PC-9 (cell line): Measurements from ENCODE around the gene C14orf93. TPM values are rescaled to one million over a fixed set of nuclear protein-coding genes. Genes with fewer than 3 reads are reported as not detected.

Experiments
- BruUV-seq: library from RNA; stranded (reverse); fragments of 400-500 nt; replicated peaks from 2 replicates; lab custom pipeline; 2021; lab: Mats Ljungman, UMichigan
- CTCF ChIA-PET: fragments of 300-600 bp; sonication (Branson Sonifier 250); formaldehyde crosslinking; loops from one replicate; lab custom pipeline; 2022; ENCODE audit warnings: antibody characterized with exemption; lab: Charles Lee
- POLR2A ChIA-PET: fragments of 300-600 bp; sonication (Branson Sonifier 250); formaldehyde crosslinking; loops from one replicate; lab custom pipeline; 2022; ENCODE audit warnings: antibody characterized with exemption; ENCODE audit not compliant: unreplicated experiment; lab: Charles Lee
- DNase-seq, 2 experiments: peaks; one replicate each; pipeline versions ENCODE4 v3.0.0 to v3.0.0-alpha.2; 2015 to 2022; ENCODE audit warnings: mixed read lengths in 1 of 2
- H2AFZ ChIP-seq: fragments of 200-600 bp; sonication (generic); 2 replicates; pipeline ENCODE4 v1.8.1; 2017; ENCODE audit warnings: antibody characterized with exemption
- H3F3A ChIP-seq: fragments of 200-600 bp; sonication (generic); 2 replicates; pipeline ENCODE4 v1.8.1; 2017; ENCODE audit warnings: antibody characterized with exemption, mild to moderate bottlenecking, low read depth; ENCODE audit not compliant: insufficient read depth
- H3K27ac ChIP-seq: fragments of 200-600 bp; sonication (generic); 2 replicates; pipeline ENCODE4 v1.6.1; 2016; ENCODE audit warnings: mixed run types
- H3K27me3 ChIP-seq: fragments of 200-600 bp; sonication (generic); 2 replicates; pipeline ENCODE4 v1.6.1; 2016; ENCODE audit warnings: low read depth, mixed run types; ENCODE audit not compliant: insufficient read depth
- H3K36me3 ChIP-seq: fragments of 200-600 bp; sonication (generic); 2 replicates; pipeline ENCODE4 v1.6.1; 2016; ENCODE audit warnings: low read depth, mixed run types
- H3K4me1 ChIP-seq: fragments of 200-600 bp; sonication (generic); replicated peaks from 2 replicates; pipeline ENCODE4 v1.6.1; 2016; ENCODE audit warnings: mixed run types; ENCODE audit not compliant: insufficient read depth
- H3K4me2 ChIP-seq: fragments of 200-600 bp; sonication (generic); 2 replicates; pipeline ENCODE4 v1.6.1; 2017; ENCODE audit warnings: mixed run types
- H3K4me3 ChIP-seq: fragments of 200-600 bp; sonication (generic); 2 replicates; pipeline ENCODE4 v1.6.1; 2016; ENCODE audit warnings: mixed run types
- H3K79me2 ChIP-seq: fragments of 200-600 bp; sonication (generic); 2 replicates; pipeline ENCODE4 v1.6.1; 2017; ENCODE audit warnings: low read depth, mixed run types
- H3K9me2 ChIP-seq: fragments of 200-600 bp; sonication (generic); 2 replicates; pipeline ENCODE4 v1.8.1; 2017; ENCODE audit warnings: mild to moderate bottlenecking; ENCODE audit not compliant: insufficient read depth
- H3K9me3 ChIP-seq: fragments of 200-600 bp; sonication (generic); 2 replicates; pipeline ENCODE4 v1.8.1; 2016; ENCODE audit warnings: low read depth; ENCODE audit not compliant: insufficient read depth
- H4K20me1 ChIP-seq: fragments of 200-600 bp; sonication (generic); 2 replicates; pipeline ENCODE4 v1.8.1; 2017; ENCODE audit not compliant: insufficient read depth
- EZH2 ChIP-seq: fragments of 200-600 bp; sonication (generic); IDR thresholded peaks from 2 replicates; pipeline ENCODE4 v1.8.0; 2017; ENCODE audit warnings: antibody characterized with exemption, low read depth
- intact Hi-C: fragments of 100-400 bp; cut with micrococcal nuclease; formaldehyde crosslinking; loops from one replicate; pipeline ENCODE4 v1.10.0; 2022; ENCODE audit not compliant: unreplicated experiment
- total RNA-seq: library from RNA; stranded (reverse); gene quantifications from 2 replicates; pipeline ENCODE4 v1.2.3, GENCODE V29; 2021
- TF ChIP-seq, protein P1 (sequence below): fragments of 200-600 bp; sonication (generic); conservative IDR thresholded peaks from 2 replicates; pipeline ENCODE4 v1.6.1; 2017; ENCODE audit warnings: mixed run types, antibody characterized with exemption, mild to moderate bottlenecking, moderate library complexity

The C14orf93 gene
- total RNA-seq, 1 experiment from 2014 or later, result 13.9 TPM

DNA sequence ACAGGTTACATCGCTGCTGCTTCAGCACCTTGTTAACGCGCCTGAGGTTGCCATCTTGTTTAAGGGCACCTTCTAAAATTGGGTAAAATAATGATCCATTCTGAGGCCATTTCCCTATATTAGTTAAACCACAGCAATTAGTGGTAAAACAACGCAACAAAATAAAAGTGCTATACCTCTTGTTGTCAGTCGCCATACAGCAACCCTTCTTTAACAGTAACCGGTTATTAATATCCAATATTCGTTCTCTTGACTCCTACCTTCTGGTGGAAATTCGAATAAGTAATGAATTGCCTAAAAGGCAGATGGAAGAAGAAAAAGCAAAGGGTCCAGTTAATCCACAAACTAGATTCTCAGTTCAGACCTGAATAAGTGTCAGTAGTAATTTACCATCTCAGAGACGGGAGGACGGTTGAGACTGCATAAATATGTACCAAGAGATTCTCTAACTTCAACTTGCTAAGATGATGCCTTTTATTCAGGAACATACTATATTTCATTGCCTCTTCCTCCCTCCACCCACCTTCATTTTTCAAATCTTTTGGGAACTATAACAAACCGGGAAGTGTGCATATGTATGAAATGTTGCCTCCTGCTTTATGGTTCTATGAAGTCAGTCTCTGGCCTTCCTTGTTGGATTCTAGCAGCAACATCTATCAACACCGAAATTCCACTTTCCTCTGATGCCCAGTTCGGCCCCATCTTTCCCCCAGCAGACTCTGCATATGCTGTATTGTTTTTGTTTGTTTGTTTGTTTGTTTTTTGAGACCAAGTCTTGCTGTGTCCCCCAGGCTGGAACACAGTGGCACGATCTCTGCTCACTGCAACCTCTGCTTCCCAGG lies 25.6 kb upstream of the C14orf93 start:
- TF ChIP-seq, protein P1, sequence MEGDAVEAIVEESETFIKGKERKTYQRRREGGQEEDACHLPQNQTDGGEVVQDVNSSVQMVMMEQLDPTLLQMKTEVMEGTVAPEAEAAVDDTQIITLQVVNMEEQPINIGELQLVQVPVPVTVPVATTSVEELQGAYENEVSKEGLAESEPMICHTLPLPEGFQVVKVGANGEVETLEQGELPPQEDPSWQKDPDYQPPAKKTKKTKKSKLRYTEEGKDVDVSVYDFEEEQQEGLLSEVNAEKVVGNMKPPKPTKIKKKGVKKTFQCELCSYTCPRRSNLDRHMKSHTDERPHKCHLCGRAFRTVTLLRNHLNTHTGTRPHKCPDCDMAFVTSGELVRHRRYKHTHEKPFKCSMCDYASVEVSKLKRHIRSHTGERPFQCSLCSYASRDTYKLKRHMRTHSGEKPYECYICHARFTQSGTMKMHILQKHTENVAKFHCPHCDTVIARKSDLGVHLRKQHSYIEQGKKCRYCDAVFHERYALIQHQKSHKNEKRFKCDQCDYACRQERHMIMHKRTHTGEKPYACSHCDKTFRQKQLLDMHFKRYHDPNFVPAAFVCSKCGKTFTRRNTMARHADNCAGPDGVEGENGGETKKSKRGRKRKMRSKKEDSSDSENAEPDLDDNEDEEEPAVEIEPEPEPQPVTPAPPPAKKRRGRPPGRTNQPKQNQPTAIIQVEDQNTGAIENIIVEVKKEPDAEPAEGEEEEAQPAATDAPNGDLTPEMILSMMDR, result no peak
- no peak for TF ChIP-seq EZH2
- Histone ChIP-seq H3F3A (no peaks in the 10 kb centered on the region), H2AFZ (peak overlapping the region; percentile 85), H4K20me1 (no peaks in the 10 kb centered on the region), H3K79me2 (peaks cover 28% of the 10 kb centered on the region), H3K4me3 (peak overlapping the region; percentile 88; the same call in 1 of the 2 replicates), H3K9me2 (no peaks in the 10 kb centered on the region), H3K27me3 (no peaks in the 10 kb centered on the region), H3K27ac (peak overlapping the region; percentile 96), H3K9me3 (no peaks in the 10 kb centered on the region), H3K4me1 (peaks cover 9% of the 10 kb centered on the region), H3K4me2 (peak overlapping the region; percentile 82), H3K36me3 (no peaks in the 10 kb centered on the region)
- TSS peak; percentile 50 for BruUV-seq
- no peak for DNase-seq
- POLR2A ChIA-PET, result interaction anchor here (1.0 kb wide), 1 partner anchor 53 kb away, joined by 3 read pairs; the partner anchor contains the start of gene AJUBA
- intact Hi-C loops, result no loop called here
- CTCF ChIA-PET, result no interaction called here

DNA sequence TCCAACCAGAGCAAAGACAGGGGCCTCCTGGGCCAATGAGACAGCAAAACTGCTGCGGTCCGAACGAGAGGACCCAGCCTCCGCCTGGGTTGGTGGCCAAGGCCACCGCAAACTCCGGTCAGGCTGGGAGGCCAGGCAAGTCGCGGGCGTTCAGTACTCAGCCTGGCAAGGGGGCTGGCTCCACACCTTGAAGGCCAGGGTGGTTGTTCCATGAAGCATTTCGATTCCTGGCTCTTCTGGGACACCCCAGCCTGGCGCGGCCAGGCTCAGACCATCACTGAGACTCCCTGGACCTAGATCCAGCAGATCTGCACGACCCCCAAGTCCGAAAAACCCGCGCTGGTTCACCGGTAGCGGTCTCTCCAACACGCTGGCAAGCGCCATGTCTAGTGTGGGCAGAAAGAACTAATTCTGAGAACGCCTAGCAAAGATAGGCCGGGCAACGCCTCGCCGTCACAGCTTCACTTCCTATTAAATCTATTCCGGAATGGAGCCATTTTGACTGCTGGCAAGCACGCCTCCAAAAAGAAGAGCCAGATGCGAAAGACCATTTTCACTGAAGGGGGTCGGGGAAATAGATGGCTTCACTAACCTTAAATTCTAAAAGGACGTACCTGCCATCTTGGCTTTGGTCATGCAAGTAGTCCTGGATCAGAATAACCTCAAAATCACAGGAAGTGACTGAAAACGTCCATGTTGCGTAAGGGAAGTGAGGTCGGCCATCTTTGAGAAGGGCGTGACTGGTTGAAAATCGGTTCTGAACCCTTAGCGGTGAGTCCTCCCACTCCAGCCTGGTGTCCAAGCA lies 24.8 kb upstream of the C14orf93 start, which contains the start of gene PSMB5:
PSMB5 (minus strand) TSS at position 403 of the 805 bp plus-strand sequence; CDS start at position 384, 19 bp downstream.
- H4K20me1 ChIP-seq, result no peaks in the 10 kb centered on the region
- no TSS peak for BruUV-seq
- ChIA-PET CTCF (interaction anchor here (0.7 kb wide), 1 partner anchor 34 kb away, joined by 6 read pairs; no protein-coding TSS in a partner anchor), POLR2A (interaction anchor here (0.6 to 1.0 kb wide), 5 partner anchors 20 to 117 kb away, joined by 3 to 4 read pairs (median 3); partner anchors contain the start of gene AJUBA)
- H3K27ac ChIP-seq, result peak within 1 kb of the TSS; percentile 96
- intact Hi-C loops, result no loop called here
- H3K27me3 ChIP-seq, result no peaks in the 10 kb centered on the region
- H3K4me1 ChIP-seq, result peaks cover 9% of the 10 kb centered on the region
- no peaks in the 10 kb centered on the region for H3F3A ChIP-seq
- H2AFZ ChIP-seq, result peak within 1 kb of the TSS; percentile 85
- no peaks in the 10 kb centered on the region for H3K9me2 ChIP-seq
- TF ChIP-seq, protein P1, result no peak
- no peak for TF ChIP-seq EZH2
- no peaks in the 10 kb centered on the region for H3K9me3 ChIP-seq
- peak; percentile 74 to 85 for DNase-seq
- peaks cover 28% of the 10 kb centered on the region for H3K79me2 ChIP-seq
- H3K4me2 ChIP-seq, result peak within 1 kb of the TSS; percentile 82
- H3K4me3 ChIP-seq, result peak within 1 kb of the TSS; percentile 88
- no peaks in the 10 kb centered on the region for H3K36me3 ChIP-seq
